Astrocyte (in vitro differentiated cells and primary cell): ENCODE results near the gene EFCC1. TPM values are rescaled to one million over a fixed set of nuclear protein-coding genes. Genes with fewer than 3 reads are reported as not detected.

Experiments used
- DNase-seq: peaks from one replicate; pipeline ENCODE4 v3.0.0-alpha.2; 2010; ENCODE audit warnings: low read depth
- FAIRE-seq: peaks from 2 replicates; lab custom pipeline; 2011; peaks lifted over from hg19 to GRCh38; lab: Jason Lieb, UNC
- H2AFZ ChIP-seq: 2 replicates; pipeline ENCODE4 v1.6.0; 2012; ENCODE audit warnings: low read depth, low read length, inconsistent platforms
- H3K27ac ChIP-seq: 2 replicates; pipeline ENCODE4 v1.5.1; 2011; ENCODE audit warnings: low read depth, low read length, inconsistent platforms
- H3K27me3 ChIP-seq: 2 replicates; pipeline ENCODE4 v1.6.0; 2011; ENCODE audit warnings: low read length, inconsistent platforms; ENCODE audit not compliant: insufficient read depth
- H3K36me3 ChIP-seq: 2 replicates; pipeline ENCODE4 v1.5.1; 2011; ENCODE audit warnings: low read length, inconsistent platforms; ENCODE audit not compliant: insufficient read depth
- H3K4me1 ChIP-seq: 2 replicates; pipeline ENCODE4 v1.5.1; 2011; ENCODE audit warnings: low read length, inconsistent platforms; ENCODE audit not compliant: insufficient read depth
- H3K4me2 ChIP-seq: 2 replicates; pipeline ENCODE4 v1.6.0; 2012; ENCODE audit warnings: low read length, inconsistent platforms
- H3K4me3 ChIP-seq: 2 replicates; pipeline ENCODE4 v1.5.1; 2011; ENCODE audit warnings: low read depth, mild to moderate bottlenecking, low read length, inconsistent platforms; ENCODE audit not compliant: insufficient read depth
- H3K79me2 ChIP-seq: 2 replicates; pipeline ENCODE4 v1.6.0; 2012; ENCODE audit warnings: mild to moderate bottlenecking, low read length, inconsistent platforms; ENCODE audit not compliant: insufficient read depth
- H3K9ac ChIP-seq: 2 replicates; pipeline ENCODE4 v1.6.0; 2012; ENCODE audit warnings: mild to moderate bottlenecking, low read length, inconsistent platforms
- H3K9me3 ChIP-seq: 2 replicates; pipeline ENCODE4 v1.5.1; 2012; ENCODE audit warnings: low read depth, mild to moderate bottlenecking, low read length, inconsistent platforms; ENCODE audit not compliant: insufficient read depth
- H4K20me1 ChIP-seq: 2 replicates; pipeline ENCODE4 v1.6.0; 2012; ENCODE audit warnings: low read length, inconsistent platforms; ENCODE audit not compliant: insufficient read depth
- H3K27ac Mint-ChIP-seq: one replicate; pipeline ENCODE4 v1.8.0; 2021; ENCODE audit warnings: mild to moderate bottlenecking, mixed read lengths; ENCODE audit not compliant: unreplicated experiment
- H3K27me3 Mint-ChIP-seq: one replicate; pipeline ENCODE4 v1.8.0; 2021; ENCODE audit warnings: low read depth, mixed read lengths; ENCODE audit not compliant: unreplicated experiment
- H3K36me3 Mint-ChIP-seq: one replicate; pipeline ENCODE4 v1.8.0; 2021; ENCODE audit warnings: low read depth, mixed read lengths; ENCODE audit not compliant: unreplicated experiment
- H3K4me1 Mint-ChIP-seq: one replicate; pipeline ENCODE4 v1.8.0; 2021; ENCODE audit warnings: low read depth, mixed read lengths; ENCODE audit not compliant: unreplicated experiment
- H3K4me3 Mint-ChIP-seq: one replicate; pipeline ENCODE4 v1.8.0; 2021; ENCODE audit warnings: mild to moderate bottlenecking, moderate library complexity, mixed read lengths; ENCODE audit not compliant: unreplicated experiment
- H3K9me3 Mint-ChIP-seq: one replicate; pipeline ENCODE4 v1.8.0; 2021; ENCODE audit warnings: mild to moderate bottlenecking, mixed read lengths; ENCODE audit not compliant: unreplicated experiment
- EZH2 ChIP-seq: IDR thresholded peaks from 2 replicates; pipeline ENCODE4 v1.6.1; 2012; ENCODE audit warnings: mild to moderate bottlenecking, low read length, inconsistent platforms; ENCODE audit not compliant: insufficient read depth
- total RNA-seq: library from RNA; stranded (reverse); gene quantifications from 2 replicates; pipeline ENCODE4 v1.2.1, GENCODE V29; 2021
- TF ChIP-seq, protein P1 (sequence below): IDR thresholded peaks from 2 replicates; pipeline ENCODE4 v1.5.1; 2011; ENCODE audit warnings: low read depth, mild to moderate bottlenecking, inconsistent platforms, low read length, moderate library complexity; ENCODE audit not compliant: insufficient read depth

EFCC1 gene
- total RNA-seq, 1 donor from 2014 or later = not detected

DNA sequence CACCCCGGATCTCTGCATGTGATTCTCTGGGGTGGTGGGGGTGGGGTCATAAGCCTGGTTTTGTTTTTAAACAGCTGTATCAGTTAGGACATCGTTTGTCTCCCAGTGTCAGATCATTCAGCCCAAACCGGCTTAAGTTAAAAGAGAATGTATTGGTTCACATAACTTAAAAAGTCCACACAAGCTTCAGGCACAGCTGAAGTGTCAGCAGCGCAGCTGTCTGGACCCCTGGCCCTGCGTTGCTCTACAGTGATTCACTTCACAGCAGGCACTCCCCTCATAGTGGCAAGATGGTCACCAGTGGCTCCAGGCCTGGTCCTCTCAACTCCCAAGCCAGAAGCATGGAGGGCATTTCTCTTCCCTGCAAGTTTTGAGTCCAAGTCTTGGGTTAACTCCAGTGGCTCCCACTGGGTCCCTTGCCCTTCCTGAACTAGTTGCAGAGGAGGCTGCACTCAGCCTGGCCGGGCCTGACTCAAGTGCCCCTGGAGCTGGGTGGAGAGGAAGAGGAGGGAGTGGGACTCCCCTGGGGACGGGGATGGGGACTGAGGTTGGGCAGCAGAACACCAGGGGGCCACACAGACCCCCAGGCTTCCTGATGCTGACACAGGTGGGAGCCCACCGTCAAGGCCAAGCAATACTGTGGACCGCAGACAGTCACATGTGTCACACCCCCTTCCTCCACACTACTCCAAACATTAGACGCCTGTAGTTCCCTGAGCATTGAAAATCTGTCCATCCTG, 30.5 kb downstream of the EFCC1 start:
- Mint-ChIP-seq H3K9me3 (peaks cover 3% of the 10 kb centered on the region), H3K27me3 (peaks cover 28% of the 10 kb centered on the region), H3K4me3 (no peak overlapping the region), H3K27ac (no peak overlapping the region), H3K4me1 (no peaks in the 10 kb centered on the region), H3K36me3 (no peaks in the 10 kb centered on the region)
- FAIRE-seq (no peak), DNase-seq (no peak)
- Histone ChIP-seq H4K20me1 (no peaks in the 10 kb centered on the region), H3K9ac (no peak overlapping the region), H3K4me1 (peaks cover 3% of the 10 kb centered on the region), H3K27me3 (peaks cover 2% of the 10 kb centered on the region), H2AFZ (no peak overlapping the region), H3K79me2 (no peaks in the 10 kb centered on the region), H3K27ac (no peak overlapping the region), H3K4me3 (no peak overlapping the region), H3K9me3 (no peaks in the 10 kb centered on the region), H3K4me2 (no peak overlapping the region), H3K36me3 (no peaks in the 10 kb centered on the region)
- no peak for TF ChIP-seq EZH2
- TF ChIP-seq, protein P1, sequence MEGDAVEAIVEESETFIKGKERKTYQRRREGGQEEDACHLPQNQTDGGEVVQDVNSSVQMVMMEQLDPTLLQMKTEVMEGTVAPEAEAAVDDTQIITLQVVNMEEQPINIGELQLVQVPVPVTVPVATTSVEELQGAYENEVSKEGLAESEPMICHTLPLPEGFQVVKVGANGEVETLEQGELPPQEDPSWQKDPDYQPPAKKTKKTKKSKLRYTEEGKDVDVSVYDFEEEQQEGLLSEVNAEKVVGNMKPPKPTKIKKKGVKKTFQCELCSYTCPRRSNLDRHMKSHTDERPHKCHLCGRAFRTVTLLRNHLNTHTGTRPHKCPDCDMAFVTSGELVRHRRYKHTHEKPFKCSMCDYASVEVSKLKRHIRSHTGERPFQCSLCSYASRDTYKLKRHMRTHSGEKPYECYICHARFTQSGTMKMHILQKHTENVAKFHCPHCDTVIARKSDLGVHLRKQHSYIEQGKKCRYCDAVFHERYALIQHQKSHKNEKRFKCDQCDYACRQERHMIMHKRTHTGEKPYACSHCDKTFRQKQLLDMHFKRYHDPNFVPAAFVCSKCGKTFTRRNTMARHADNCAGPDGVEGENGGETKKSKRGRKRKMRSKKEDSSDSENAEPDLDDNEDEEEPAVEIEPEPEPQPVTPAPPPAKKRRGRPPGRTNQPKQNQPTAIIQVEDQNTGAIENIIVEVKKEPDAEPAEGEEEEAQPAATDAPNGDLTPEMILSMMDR = no peak

DNA sequence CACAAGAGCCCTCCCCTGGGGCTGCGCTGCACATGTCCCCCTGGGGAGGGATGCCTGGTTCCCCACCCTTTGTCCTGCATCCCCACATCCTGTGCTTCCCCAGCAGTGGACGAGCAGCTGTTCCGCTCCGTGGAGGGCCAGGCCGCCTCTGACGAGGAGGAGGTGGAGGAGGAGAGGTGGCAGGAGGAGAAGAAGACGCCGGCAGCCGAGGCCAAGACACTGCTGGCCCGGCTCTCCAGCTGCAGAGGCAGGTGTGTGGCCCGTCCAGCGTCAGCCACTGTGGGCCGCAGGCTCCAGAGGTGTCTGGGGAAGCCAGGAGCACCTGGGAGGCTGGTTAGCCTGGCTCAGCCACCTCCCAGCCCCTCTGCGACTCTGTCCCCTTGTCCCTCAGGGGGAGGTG, 31.6 kb downstream of the EFCC1 start:
- H3K36me3 ChIP-seq = no peaks in the 10 kb centered on the region
- TF ChIP-seq, protein P1 = no peak
- no peak for TF ChIP-seq EZH2
- Mint-ChIP-seq H3K4me1 (no peaks in the 10 kb centered on the region), H3K27ac (no peak overlapping the region), H3K36me3 (no peaks in the 10 kb centered on the region), H3K27me3 (peaks cover 28% of the 10 kb centered on the region), H3K9me3 (peaks cover 3% of the 10 kb centered on the region), H3K4me3 (no peak overlapping the region)
- H3K4me3 ChIP-seq = no peak overlapping the region
- no peak overlapping the region for H3K27ac ChIP-seq
- FAIRE-seq (no peak), DNase-seq (no peak)
- no peak overlapping the region for H2AFZ ChIP-seq
- no peak overlapping the region for H3K9ac ChIP-seq
- no peaks in the 10 kb centered on the region for H3K27me3 ChIP-seq
- no peaks in the 10 kb centered on the region for H3K79me2 ChIP-seq
- no peak overlapping the region for H3K4me2 ChIP-seq
- H3K4me1 ChIP-seq = no peaks in the 10 kb centered on the region
- no peaks in the 10 kb centered on the region for H4K20me1 ChIP-seq
- no peaks in the 10 kb centered on the region for H3K9me3 ChIP-seq

DNA sequence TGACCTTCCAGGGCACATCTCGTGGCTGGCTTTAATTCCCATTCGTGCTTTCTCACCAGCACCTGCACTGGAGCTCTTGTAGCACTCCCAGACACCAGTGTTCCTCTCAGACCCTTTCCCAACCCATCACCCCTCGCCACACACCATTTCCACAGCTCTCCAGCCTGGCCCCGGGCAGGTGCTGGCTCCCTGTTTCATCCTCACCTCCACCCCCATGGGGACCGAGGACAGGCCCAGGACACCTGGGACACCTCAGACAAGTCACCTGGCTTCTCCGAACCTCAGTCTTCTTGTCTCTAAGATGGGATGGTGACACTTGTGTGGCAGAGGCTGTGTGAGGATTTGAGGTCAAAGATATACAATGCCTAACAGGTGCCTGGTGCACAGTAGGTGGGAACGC, 32.0 kb downstream of the EFCC1 start:
- Histone ChIP-seq H3K9me3 (no peaks in the 10 kb centered on the region), H3K4me1 (no peaks in the 10 kb centered on the region), H4K20me1 (no peaks in the 10 kb centered on the region), H3K27me3 (no peaks in the 10 kb centered on the region), H3K79me2 (no peaks in the 10 kb centered on the region), H3K9ac (no peak overlapping the region), H3K4me3 (no peak overlapping the region), H3K27ac (no peak overlapping the region), H3K36me3 (no peaks in the 10 kb centered on the region), H3K4me2 (no peak overlapping the region), H2AFZ (no peak overlapping the region)
- no peak for DNase-seq
- Mint-ChIP-seq H3K4me1 (no peaks in the 10 kb centered on the region), H3K36me3 (no peaks in the 10 kb centered on the region), H3K27me3 (peaks cover 28% of the 10 kb centered on the region), H3K9me3 (peaks cover 3% of the 10 kb centered on the region), H3K4me3 (no peak overlapping the region), H3K27ac (no peak overlapping the region)
- no peak for FAIRE-seq
- no peak for TF ChIP-seq EZH2
- TF ChIP-seq, protein P1 = no peak
